H9 (cell line): Measurements from ENCODE around the gene CNDP1. TPM values are rescaled to one million over a fixed set of nuclear protein-coding genes. Genes with fewer than 3 reads are reported as not detected.

Source experiments
- DNase-seq: peaks from one replicate; pipeline ENCODE4 v3.0.0-alpha.2; 2017
- H2AFZ ChIP-seq: one replicate; pipeline ENCODE4 v1.6.1; 2013; ENCODE audit warnings: mild to moderate bottlenecking, low read length, control low read depth, moderate library complexity
- H2AK5ac ChIP-seq: 2 replicates; pipeline ENCODE4 v1.6.1; 2013; ENCODE audit warnings: low read length, control low read depth, mixed read lengths; ENCODE audit not compliant: insufficient read length
- H2BK120ac ChIP-seq: one replicate; pipeline ENCODE4 v1.6.1; 2013; ENCODE audit warnings: low read depth, mild to moderate bottlenecking, low read length, control low read depth, inconsistent platforms; ENCODE audit not compliant: poor library complexity, severe bottlenecking
- H2BK12ac ChIP-seq: 2 replicates; pipeline ENCODE4 v1.6.1; 2013; ENCODE audit warnings: low read length, control low read depth, mixed read lengths, low read depth; ENCODE audit not compliant: insufficient read length
- H2BK15ac ChIP-seq: 2 replicates; pipeline ENCODE4 v1.6.1; 2013; ENCODE audit warnings: low read depth, low read length, control low read depth
- H2BK20ac ChIP-seq: one replicate; pipeline ENCODE4 v1.6.1; 2013; ENCODE audit warnings: low read depth, mild to moderate bottlenecking, low read length, control low read depth, inconsistent platforms; ENCODE audit not compliant: poor library complexity, severe bottlenecking
- H2BK5ac ChIP-seq: 2 replicates; pipeline ENCODE4 v1.6.1; 2013; ENCODE audit warnings: low read length, control low read depth, mixed read lengths; ENCODE audit not compliant: insufficient read length
- H3K14ac ChIP-seq: 2 replicates; pipeline ENCODE4 v1.6.1; 2013; ENCODE audit warnings: low read length, control low read depth; ENCODE audit not compliant: insufficient read depth
- H3K18ac ChIP-seq: 2 replicates; pipeline ENCODE4 v1.6.1; 2013; ENCODE audit warnings: low read depth, mild to moderate bottlenecking, mixed read lengths, low read length, control low read depth; ENCODE audit not compliant: insufficient read length
- H3K23ac ChIP-seq: 2 replicates; pipeline ENCODE4 v1.6.1; 2013; ENCODE audit warnings: low read length, control low read depth, mixed read lengths, low read depth; ENCODE audit not compliant: insufficient read length
- H3K23me2 ChIP-seq: 2 replicates; pipeline ENCODE4 v1.6.1; 2013; ENCODE audit warnings: low read depth, mild to moderate bottlenecking, mixed read lengths, low read length, control low read depth; ENCODE audit not compliant: insufficient read length, poor library complexity, severe bottlenecking
- H3K27ac ChIP-seq: 2 replicates; pipeline ENCODE4 v1.5.1; 2013; ENCODE audit warnings: low read length, control low read depth, mixed read lengths, low read depth; ENCODE audit not compliant: insufficient read length
- H3K27me3 ChIP-seq: 2 replicates; pipeline ENCODE4 v1.6.1; 2013; ENCODE audit warnings: low read length, control low read depth, inconsistent platforms; ENCODE audit not compliant: insufficient read depth
- H3K4ac ChIP-seq: 2 replicates; pipeline ENCODE4 v1.6.1; 2013; ENCODE audit warnings: low read depth, mild to moderate bottlenecking, control low read depth, inconsistent platforms, low read length, moderate library complexity
- H3K4me1 ChIP-seq: 2 replicates; pipeline ENCODE4 v1.6.1; 2013; ENCODE audit warnings: low read length, control low read depth, inconsistent platforms; ENCODE audit not compliant: insufficient read depth
- H3K4me2 ChIP-seq: 2 replicates; pipeline ENCODE4 v1.6.1; 2013; ENCODE audit warnings: low read length, control low read depth, mixed read lengths; ENCODE audit not compliant: insufficient read length, insufficient read depth
- H3K56ac ChIP-seq: 2 replicates; pipeline ENCODE4 v1.6.1; 2013; ENCODE audit warnings: low read depth, mild to moderate bottlenecking, mixed read lengths, low read length, control low read depth; ENCODE audit not compliant: insufficient read length
- H3K79me1 ChIP-seq: 2 replicates; pipeline ENCODE4 v1.6.1; 2013; ENCODE audit warnings: low read depth, mild to moderate bottlenecking, moderate library complexity, low read length, control low read depth, inconsistent platforms; ENCODE audit not compliant: insufficient read depth, poor library complexity, severe bottlenecking
- H3K79me2 ChIP-seq: 2 replicates; pipeline ENCODE4 v1.6.1; 2013; ENCODE audit warnings: low read length, control low read depth, inconsistent platforms; ENCODE audit not compliant: insufficient read depth
- H3K9ac ChIP-seq: 2 replicates; pipeline ENCODE4 v1.6.1; 2013; ENCODE audit warnings: low read length, control low read depth, mixed read lengths; ENCODE audit not compliant: insufficient read length; ENCODE audit errors: extremely low read depth
- H3K9me3 ChIP-seq: one replicate; pipeline ENCODE4 v1.6.1; 2013; ENCODE audit warnings: low read depth, low read length, inconsistent platforms; ENCODE audit not compliant: control insufficient read depth
- H3T11ph ChIP-seq: one replicate; pipeline ENCODE4 v1.6.1; 2013; ENCODE audit warnings: mild to moderate bottlenecking, low read length, control low read depth, inconsistent platforms
- H4K20me1 ChIP-seq: one replicate; pipeline ENCODE4 v1.6.1; 2013; ENCODE audit not compliant: control insufficient read depth, insufficient read length, insufficient read depth
- H4K5ac ChIP-seq: 2 replicates; pipeline ENCODE4 v1.6.1; 2013; ENCODE audit warnings: low read depth, mild to moderate bottlenecking, mixed read lengths, low read length, control low read depth; ENCODE audit not compliant: insufficient read length
- H4K8ac ChIP-seq: replicated peaks from 2 replicates; pipeline ENCODE4 v1.6.1; 2013; ENCODE audit warnings: low read length, control low read depth, mixed read lengths, low read depth; ENCODE audit not compliant: insufficient read length
- H4K91ac ChIP-seq: 2 replicates; pipeline ENCODE4 v1.6.1; 2013; ENCODE audit warnings: low read depth, mild to moderate bottlenecking, moderate library complexity, mixed read lengths, low read length, control low read depth; ENCODE audit not compliant: insufficient read length
- H3K27ac Mint-ChIP-seq, 3 experiments: 2 replicates in 2 of 3; 3 replicates in 1 of 3; pipeline ENCODE4 v1.8.0; 2020 to 2021; ENCODE audit warnings: mixed read lengths in 3 of 3, mild to moderate bottlenecking in 1 of 3, moderate library complexity in 1 of 3
- H3K27me3 Mint-ChIP-seq: 2 replicates; pipeline ENCODE4 v1.8.0; 2021; ENCODE audit warnings: low read depth, mild to moderate bottlenecking, moderate library complexity, mixed read lengths
- H3K36me3 Mint-ChIP-seq, 3 experiments: 2 replicates in 2 of 3; 3 replicates in 1 of 3; pipeline ENCODE4 v1.8.0; 2020 to 2021; ENCODE audit warnings: low read depth in 3 of 3, mixed read lengths in 3 of 3; ENCODE audit not compliant: insufficient read depth in 1 of 3
- H3K4me1 Mint-ChIP-seq, 2 experiments: 2 replicates each; pipeline ENCODE4 v1.8.0; 2020; ENCODE audit warnings: mixed read lengths in 2 of 2
- H3K4me3 Mint-ChIP-seq, 2 experiments: 2 replicates in 1 of 2; 3 replicates in 1 of 2; pipeline ENCODE4 v1.8.0; 2020 to 2021; ENCODE audit warnings: mild to moderate bottlenecking in 2 of 2, mixed read lengths in 2 of 2, moderate library complexity in 1 of 2
- H3K9me3 Mint-ChIP-seq, 2 experiments: 2 replicates in 1 of 2; 3 replicates in 1 of 2; pipeline ENCODE4 v1.8.0; 2020; ENCODE audit warnings: mild to moderate bottlenecking in 2 of 2, mixed read lengths in 2 of 2, moderate library complexity in 1 of 2
- CTCF ChIP-seq: fragments of 200-600 bp; sonication (generic); conservative IDR thresholded peaks from 3 replicates; pipeline ENCODE4 v1.8.0; 2021; ENCODE audit warnings: antibody characterized with exemption, mild to moderate bottlenecking
- WGBS: extraction: QIAGEN DNeasy Blood & Tissue Kit; methylation state at CpG from one replicate; pipeline ENCODE4 v1.1.7; 2013; ENCODE audit warnings: missing lambda C conversion rate, low lambda C conversion rate, mixed read lengths; ENCODE audit not compliant: insufficient read length; ENCODE audit errors: extremely low coverage; 5-methylcytosine and 5-hydroxymethylcytosine counted together
- total RNA-seq: library from RNA; stranded (reverse); gene quantifications from 2 replicates; pipeline ENCODE4 v1.2.1, GENCODE V29; 2021

The CNDP1 gene
- total RNA-seq, 1 experiment from 2014 or later = not detected

- TF ChIP-seq CTCF = no peak
- Mint-ChIP-seq H3K27me3 (no peaks in the 10 kb centered on the region), H3K36me3 (peaks cover 3 to 13% (median 11%) of the 10 kb centered on the region in 3 experiments; a peak in 4 of 7 replicates), H3K27ac (no peak overlapping the region), H3K4me3 (no peak overlapping the region), H3K4me1 (peaks cover under 1 to 5% of the 10 kb centered on the region in 2 experiments), H3K9me3 (no peaks in the 10 kb centered on the region)
- no peak overlapping the region for H3K4ac ChIP-seq
- H3K4me1 ChIP-seq = no peaks in the 10 kb centered on the region; the same call in 1 of the 2 replicates
- no CpG with 5 or more reads among the region's 4 CpGs for WGBS
- no peak overlapping the region for H2AK5ac ChIP-seq
- H2BK120ac ChIP-seq = no peak overlapping the region
- H4K91ac ChIP-seq = no peak overlapping the region
- H2BK12ac ChIP-seq = no peak overlapping the region
- no peak overlapping the region for H2BK20ac ChIP-seq
- H3K9me3 ChIP-seq = no peaks in the 10 kb centered on the region
- H2BK5ac ChIP-seq = no peak overlapping the region
- no peaks in the 10 kb centered on the region for H3K79me2 ChIP-seq
- H3K9ac ChIP-seq = no peak overlapping the region
- H4K8ac ChIP-seq = no peak overlapping the region
- no peak overlapping the region for H3K14ac ChIP-seq
- no peak overlapping the region for H3K18ac ChIP-seq
- H3T11ph ChIP-seq = no peak overlapping the region
- no peak overlapping the region for H4K5ac ChIP-seq
- no peak overlapping the region for H3K56ac ChIP-seq
- H3K23ac ChIP-seq = no peak overlapping the region
- H2AFZ ChIP-seq = no peak overlapping the region
- no peaks in the 10 kb centered on the region for H3K23me2 ChIP-seq
- no peaks in the 10 kb centered on the region for H3K27me3 ChIP-seq
- H3K79me1 ChIP-seq = no peaks in the 10 kb centered on the region
- H4K20me1 ChIP-seq = no peaks in the 10 kb centered on the region
- H3K27ac ChIP-seq = no peak overlapping the region
- H3K4me2 ChIP-seq = no peak overlapping the region
- H2BK15ac ChIP-seq = no peak overlapping the region
- DNase-seq = no peak
Observed at GRCh38 chr18:74632856-74633255, 98.6 kb downstream of the CNDP1 start.
